Right atrium auricular region (tissue), 2 donors: ENCODE measurements around the gene MGAT3. TPM values are rescaled to one million over a fixed set of nuclear protein-coding genes. Genes with fewer than 3 reads are reported as not detected.
A peak's percentile ranks its signal among the peaks of the same experiment; 100 is the strongest.

ENCODE experiments used
- DNase-seq: peaks from one replicate; pipeline ENCODE4 v3.0.0-alpha.2; 2019; ENCODE audit warnings: low spot score
- H3K27ac ChIP-seq, 2 donors: fragments of 200-600 bp; sonication (generic); 1 replicate in 1 of 2; 2 replicates in 1 of 2; pipeline ENCODE4 v1.5.1; 2016 to 2019
- H3K27me3 ChIP-seq, 2 donors: fragments of 200-600 bp; sonication (generic); one replicate each; pipeline versions ENCODE4 v1.5.1 to v1.6.0; 2017 to 2019
- H3K36me3 ChIP-seq: fragments of 200-600 bp; sonication (generic); one replicate; pipeline ENCODE4 v1.5.1; 2016
- H3K4me1 ChIP-seq, 2 donors: fragments of 200-600 bp; sonication (generic); one replicate each; pipeline versions ENCODE4 v1.5.1 to v1.6.0; 2017 to 2019
- H3K4me3 ChIP-seq, 2 donors: fragments of 200-600 bp; sonication (generic); 1 replicate in 1 of 2; 2 replicates in 1 of 2; pipeline ENCODE4 v1.5.1; 2017 to 2019; ENCODE audit warnings: mild to moderate bottlenecking in 1 of 2, moderate library complexity in 1 of 2
- H3K9me3 ChIP-seq, 2 donors: fragments of 200-600 bp; sonication (generic); one replicate each; pipeline ENCODE4 v1.5.1; 2019
- total RNA-seq, 2 donors: library from RNA; depleted of rRNA; stranded (reverse); fragments of >200 nt; gene quantifications; one replicate each; pipeline ENCODE4 v1.1.0, GENCODE V29; 2016
- TF ChIP-seq, protein P1 (sequence below), 2 donors: fragments of 200-600 bp; sonication (generic); IDR thresholded peaks; one replicate each; pipeline ENCODE4 v1.5.1; 2019; ENCODE audit warnings: antibody characterized with exemption in 2 of 2

The MGAT3 gene
- total RNA-seq, 2 donors from 2014 or later = 2.9 to 11.3 TPM

DNA sequence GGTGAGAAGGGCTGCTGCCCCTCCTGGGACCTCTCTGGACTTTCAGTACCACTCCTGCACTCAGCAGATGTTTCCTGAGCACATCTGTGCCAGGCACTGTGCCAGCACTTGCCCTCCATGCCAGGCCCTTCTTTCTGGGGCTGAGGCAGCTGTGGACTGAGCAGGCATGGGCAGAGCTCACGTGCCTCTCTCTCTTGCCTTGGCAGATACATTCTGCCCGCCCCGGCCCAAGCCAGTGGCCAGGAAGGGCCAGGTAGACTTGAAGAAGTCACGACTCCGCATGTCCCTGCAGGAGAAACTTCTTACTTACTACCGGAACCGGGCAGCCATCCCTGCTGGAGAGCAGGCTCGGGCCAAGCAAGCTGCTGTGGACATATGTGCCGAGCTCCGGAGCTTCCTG, 55.2 kb downstream of the MGAT3 start:
- H3K36me3 ChIP-seq = peaks cover 88% of the 10 kb centered on the region

DNA sequence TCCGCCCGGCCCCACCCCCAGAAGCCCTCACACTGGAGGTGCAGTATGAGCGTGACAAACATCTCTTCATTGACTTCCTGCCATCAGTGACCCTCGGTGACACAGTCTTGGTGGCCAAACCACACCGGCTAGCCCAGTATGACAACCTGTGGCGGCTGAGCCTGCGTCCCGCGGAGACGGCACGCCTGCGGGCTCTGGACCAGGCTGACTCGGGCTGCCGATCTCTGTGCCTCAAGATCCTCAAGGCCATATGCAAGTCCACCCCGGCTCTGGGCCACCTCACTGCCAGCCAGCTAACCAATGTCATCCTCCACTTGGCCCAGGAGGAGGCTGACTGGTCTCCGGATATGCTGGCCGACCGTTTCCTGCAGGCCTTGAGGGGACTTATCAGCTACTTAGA, 57.0 kb downstream of the MGAT3 start:
- H3K36me3 ChIP-seq = peaks cover 76% of the 10 kb centered on the region
- TF ChIP-seq, protein P1, sequence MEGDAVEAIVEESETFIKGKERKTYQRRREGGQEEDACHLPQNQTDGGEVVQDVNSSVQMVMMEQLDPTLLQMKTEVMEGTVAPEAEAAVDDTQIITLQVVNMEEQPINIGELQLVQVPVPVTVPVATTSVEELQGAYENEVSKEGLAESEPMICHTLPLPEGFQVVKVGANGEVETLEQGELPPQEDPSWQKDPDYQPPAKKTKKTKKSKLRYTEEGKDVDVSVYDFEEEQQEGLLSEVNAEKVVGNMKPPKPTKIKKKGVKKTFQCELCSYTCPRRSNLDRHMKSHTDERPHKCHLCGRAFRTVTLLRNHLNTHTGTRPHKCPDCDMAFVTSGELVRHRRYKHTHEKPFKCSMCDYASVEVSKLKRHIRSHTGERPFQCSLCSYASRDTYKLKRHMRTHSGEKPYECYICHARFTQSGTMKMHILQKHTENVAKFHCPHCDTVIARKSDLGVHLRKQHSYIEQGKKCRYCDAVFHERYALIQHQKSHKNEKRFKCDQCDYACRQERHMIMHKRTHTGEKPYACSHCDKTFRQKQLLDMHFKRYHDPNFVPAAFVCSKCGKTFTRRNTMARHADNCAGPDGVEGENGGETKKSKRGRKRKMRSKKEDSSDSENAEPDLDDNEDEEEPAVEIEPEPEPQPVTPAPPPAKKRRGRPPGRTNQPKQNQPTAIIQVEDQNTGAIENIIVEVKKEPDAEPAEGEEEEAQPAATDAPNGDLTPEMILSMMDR (IDR thresholded peaks at IDR 0.05) = no peak
- no peaks in the 10 kb centered on the region for H3K27me3 ChIP-seq
- DNase-seq = no peak
- no peaks in the 10 kb centered on the region for H3K9me3 ChIP-seq
- no peak overlapping the region for H3K4me3 ChIP-seq
- H3K4me1 ChIP-seq = peaks cover 0 to 19% of the 10 kb centered on the region in 2 donors
- no peak overlapping the region for H3K27ac ChIP-seq

More for the DNA sequence above, 55.2 kb downstream of the MGAT3 start:
- Histone ChIP-seq H3K27ac (no peak overlapping the region), H3K4me3 (no peak overlapping the region), H3K4me1 (peaks cover 0 to 13% of the 10 kb centered on the region in 2 donors), H3K9me3 (no peaks in the 10 kb centered on the region), H3K27me3 (no peaks in the 10 kb centered on the region)
- TF ChIP-seq, protein P1 (IDR thresholded peaks at IDR 0.05) = no peak
- no peak for DNase-seq

DNA sequence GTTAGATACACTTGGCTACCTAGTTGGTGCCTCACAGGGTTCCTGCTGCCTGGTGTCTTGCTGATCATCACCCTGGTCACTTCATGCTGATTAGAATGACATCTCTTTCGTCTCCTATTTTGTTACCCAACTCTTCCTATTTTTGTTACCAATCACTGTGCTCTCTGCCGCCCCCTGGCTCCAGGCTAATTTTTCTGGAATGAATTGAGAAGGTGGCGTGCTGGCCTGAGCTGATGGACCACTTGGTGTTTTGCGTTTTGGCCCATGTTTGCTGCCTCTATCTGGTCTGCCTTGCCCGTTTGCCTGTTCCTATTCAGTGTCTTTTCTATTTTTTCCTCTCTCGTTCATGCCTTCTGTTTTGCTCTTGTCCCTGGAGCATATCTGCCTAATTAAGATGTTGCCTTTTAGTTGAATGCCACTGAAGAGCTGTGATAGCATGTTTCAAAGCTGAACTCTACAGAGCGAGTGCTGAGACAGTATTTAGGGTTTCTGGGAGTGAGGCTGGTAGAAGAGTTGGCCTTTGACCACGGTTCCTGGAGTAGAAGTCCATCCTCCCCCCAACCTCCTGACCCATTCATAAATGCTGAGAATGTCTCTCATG, 57.7 kb downstream of the MGAT3 start:
- TF ChIP-seq, protein P1 (IDR thresholded peaks at IDR 0.05) = peak; percentile 65 to 79
- Histone ChIP-seq H3K4me1 (peaks cover 0 to 20% of the 10 kb centered on the region in 2 donors), H3K36me3 (peaks cover 71% of the 10 kb centered on the region), H3K27ac (no peak overlapping the region), H3K27me3 (no peaks in the 10 kb centered on the region), H3K4me3 (no peak overlapping the region), H3K9me3 (no peaks in the 10 kb centered on the region)
- DNase-seq = peak; percentile 75

DNA sequence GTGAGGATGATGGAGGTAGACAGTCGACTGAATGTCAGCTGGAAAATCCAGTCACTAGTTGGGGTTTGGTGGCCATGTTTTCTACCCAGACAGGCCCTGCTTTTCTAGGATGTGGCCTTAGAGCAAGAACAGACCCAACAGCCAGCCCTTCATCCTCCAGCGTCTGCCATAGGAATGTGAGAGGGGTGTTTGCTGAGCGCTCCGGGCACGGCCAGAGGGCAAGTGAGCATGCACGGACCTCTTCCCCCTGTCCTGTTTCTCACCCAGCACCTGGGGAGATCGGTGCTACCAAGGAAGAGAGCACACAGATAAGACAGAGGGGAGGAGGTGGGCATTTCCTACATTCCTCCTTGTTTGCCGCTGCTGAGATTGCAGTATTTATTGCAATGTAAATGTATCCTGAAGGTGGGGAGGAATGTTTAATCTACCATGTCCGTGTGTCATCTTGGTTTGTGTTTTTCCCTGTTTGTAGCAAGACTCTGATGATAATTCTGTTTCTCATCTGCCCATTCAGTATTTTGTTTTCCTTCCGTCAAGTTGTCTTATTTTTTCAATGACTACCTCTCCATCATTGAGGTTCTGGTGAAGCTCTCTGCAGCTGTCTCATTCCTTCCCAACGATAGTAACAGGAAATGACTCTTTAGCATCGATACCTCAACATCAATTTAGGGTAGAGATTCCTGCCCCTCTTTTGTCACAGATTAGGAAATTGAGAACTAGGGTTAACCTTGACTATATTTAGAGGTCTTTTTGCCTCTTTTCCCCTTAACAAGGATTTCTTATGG, 58.6 kb downstream of the MGAT3 start:
- DNase-seq = no peak
- H3K27me3 ChIP-seq = no peaks in the 10 kb centered on the region
- peaks cover 0 to 21% of the 10 kb centered on the region in 2 donors for H3K4me1 ChIP-seq
- no peak overlapping the region for H3K27ac ChIP-seq
- peaks cover 61% of the 10 kb centered on the region for H3K36me3 ChIP-seq
- H3K9me3 ChIP-seq = no peaks in the 10 kb centered on the region
- TF ChIP-seq, protein P1 (IDR thresholded peaks at IDR 0.05) = no peak
- H3K4me3 ChIP-seq = no peak overlapping the region

DNA sequence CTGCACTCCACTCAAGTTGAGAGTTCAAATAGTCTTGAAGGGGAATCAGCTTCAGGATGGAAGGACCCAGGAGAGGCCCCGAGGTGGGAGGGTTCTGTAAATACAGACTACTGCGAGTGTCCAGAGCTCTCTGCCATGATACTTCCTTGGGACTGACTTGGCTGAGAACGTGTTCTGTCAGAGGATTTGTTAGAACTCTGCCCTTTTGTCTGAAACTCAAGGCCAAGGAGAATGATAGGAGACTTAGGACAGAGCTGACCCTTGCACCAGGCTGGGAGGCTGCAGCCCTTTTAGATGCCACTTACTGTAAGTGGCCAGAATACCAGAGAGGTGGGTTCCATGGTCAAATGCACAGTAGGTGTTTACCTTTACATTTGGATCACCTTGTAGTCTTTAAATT, 60.7 kb downstream of the MGAT3 start:
- TF ChIP-seq, protein P1 (IDR thresholded peaks at IDR 0.05) = no peak
- Histone ChIP-seq H3K27me3 (no peaks in the 10 kb centered on the region), H3K27ac (no peak overlapping the region), H3K4me1 (peaks cover 0 to 32% of the 10 kb centered on the region in 2 donors), H3K4me3 (no peak overlapping the region), H3K36me3 (peaks cover 62% of the 10 kb centered on the region), H3K9me3 (no peaks in the 10 kb centered on the region)
- no peak for DNase-seq
